ENCODE results near the gene WFDC2.

DNA sequence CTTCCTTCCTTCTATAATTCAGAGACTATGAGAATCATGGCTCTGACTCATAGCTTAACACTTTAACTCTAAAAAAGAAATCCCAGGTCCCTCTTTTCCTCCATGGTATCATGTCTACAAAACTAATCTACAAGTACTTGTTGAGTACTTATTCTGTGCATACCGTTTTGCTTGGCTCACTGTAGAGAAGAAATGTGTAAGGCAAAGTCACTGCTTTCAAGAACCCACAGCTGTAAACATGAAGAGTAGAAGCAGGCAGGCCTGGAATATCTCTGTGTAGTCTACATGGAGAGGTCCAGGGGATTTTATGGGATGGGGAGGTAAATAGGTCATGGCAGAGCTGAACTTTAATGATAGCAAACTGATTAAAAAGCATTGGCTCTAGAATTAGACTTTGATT lies 32.0 kb downstream of the WFDC2 start:
- TF ChIP-seq, protein P1, sequence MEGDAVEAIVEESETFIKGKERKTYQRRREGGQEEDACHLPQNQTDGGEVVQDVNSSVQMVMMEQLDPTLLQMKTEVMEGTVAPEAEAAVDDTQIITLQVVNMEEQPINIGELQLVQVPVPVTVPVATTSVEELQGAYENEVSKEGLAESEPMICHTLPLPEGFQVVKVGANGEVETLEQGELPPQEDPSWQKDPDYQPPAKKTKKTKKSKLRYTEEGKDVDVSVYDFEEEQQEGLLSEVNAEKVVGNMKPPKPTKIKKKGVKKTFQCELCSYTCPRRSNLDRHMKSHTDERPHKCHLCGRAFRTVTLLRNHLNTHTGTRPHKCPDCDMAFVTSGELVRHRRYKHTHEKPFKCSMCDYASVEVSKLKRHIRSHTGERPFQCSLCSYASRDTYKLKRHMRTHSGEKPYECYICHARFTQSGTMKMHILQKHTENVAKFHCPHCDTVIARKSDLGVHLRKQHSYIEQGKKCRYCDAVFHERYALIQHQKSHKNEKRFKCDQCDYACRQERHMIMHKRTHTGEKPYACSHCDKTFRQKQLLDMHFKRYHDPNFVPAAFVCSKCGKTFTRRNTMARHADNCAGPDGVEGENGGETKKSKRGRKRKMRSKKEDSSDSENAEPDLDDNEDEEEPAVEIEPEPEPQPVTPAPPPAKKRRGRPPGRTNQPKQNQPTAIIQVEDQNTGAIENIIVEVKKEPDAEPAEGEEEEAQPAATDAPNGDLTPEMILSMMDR (IDR thresholded peaks at IDR 0.05) = no peak
- TF ChIP-seq POLR2A (IDR thresholded peaks at IDR 0.05) = no peak

All from transverse colon (tissue), 3 donors.